ENCODE data around the gene ATF7. TPM values are rescaled to one million over a fixed set of nuclear protein-coding genes. Genes with fewer than 3 reads are reported as not detected.
"Not testable (repeated sequence)": the region's sequence is repeated elsewhere in the genome, so short reads cannot be mapped to it uniquely, and the experiment has no call there.

The ATF7 gene
- total and polyA plus RNA-seq, 8 donors = 48.7 to 72.5 (median 63.4) TPM

DNA sequence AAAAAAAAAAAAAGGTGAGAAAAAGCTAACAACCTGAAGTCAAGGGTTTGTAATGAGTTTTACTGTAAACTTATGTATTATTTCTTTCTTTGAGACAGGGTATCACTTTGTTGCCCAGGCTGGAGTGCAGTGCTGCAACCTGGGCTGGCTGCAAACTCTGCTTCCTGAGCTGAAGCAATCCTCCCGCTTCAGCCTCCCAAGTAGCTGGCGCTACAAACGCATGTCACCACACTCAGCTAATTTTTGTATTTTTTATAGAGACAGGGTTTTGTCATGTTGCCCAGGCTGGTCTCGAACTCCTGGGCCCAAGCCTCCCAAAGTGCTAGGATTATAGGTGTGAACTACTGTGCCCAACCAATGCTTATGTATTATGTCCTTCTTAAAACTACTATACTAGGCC, 9.2 kb downstream of the ATF7 start:
- DNase-seq (no peak), ATAC-seq (no peak)
- intact Hi-C loops (cut with DNase I) = no loop called here
- Histone ChIP-seq H3K9me3 (no peaks in the 10 kb centered on the region), H3K27me3 (no peaks in the 10 kb centered on the region), H3K4me1 (peaks cover 22 to 65% of the 10 kb centered on the region in 2 donors), H3K4me3 (no peak overlapping the region), H3K36me3 (peaks cover 0 to 19% of the 10 kb centered on the region in 2 donors), H3K27ac (peak overlapping the region; percentile 71 to 81)
- TF ChIP-seq, protein P1, sequence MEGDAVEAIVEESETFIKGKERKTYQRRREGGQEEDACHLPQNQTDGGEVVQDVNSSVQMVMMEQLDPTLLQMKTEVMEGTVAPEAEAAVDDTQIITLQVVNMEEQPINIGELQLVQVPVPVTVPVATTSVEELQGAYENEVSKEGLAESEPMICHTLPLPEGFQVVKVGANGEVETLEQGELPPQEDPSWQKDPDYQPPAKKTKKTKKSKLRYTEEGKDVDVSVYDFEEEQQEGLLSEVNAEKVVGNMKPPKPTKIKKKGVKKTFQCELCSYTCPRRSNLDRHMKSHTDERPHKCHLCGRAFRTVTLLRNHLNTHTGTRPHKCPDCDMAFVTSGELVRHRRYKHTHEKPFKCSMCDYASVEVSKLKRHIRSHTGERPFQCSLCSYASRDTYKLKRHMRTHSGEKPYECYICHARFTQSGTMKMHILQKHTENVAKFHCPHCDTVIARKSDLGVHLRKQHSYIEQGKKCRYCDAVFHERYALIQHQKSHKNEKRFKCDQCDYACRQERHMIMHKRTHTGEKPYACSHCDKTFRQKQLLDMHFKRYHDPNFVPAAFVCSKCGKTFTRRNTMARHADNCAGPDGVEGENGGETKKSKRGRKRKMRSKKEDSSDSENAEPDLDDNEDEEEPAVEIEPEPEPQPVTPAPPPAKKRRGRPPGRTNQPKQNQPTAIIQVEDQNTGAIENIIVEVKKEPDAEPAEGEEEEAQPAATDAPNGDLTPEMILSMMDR (IDR thresholded peaks at IDR 0.05) = no peak

DNA sequence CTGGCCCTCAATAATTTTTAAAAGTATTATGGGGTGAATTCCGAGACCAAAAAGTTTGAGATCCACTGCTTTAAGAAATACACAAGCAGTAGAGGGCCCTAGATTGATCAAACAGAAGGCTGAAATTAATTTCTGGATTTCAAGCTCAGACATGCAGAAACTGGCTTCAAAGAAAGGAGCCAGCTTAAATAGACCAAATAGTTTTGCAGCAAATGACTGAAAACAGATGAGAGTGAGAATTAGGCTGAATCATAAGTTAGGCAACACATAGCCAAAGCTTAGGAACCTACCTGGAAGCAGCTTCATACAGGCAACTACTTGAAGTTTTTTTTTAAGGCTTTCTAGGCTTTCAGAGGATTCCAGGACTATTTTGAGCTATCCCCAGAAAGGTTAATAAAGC, 12.4 kb downstream of the ATF7 start:
- no peak overlapping the region for H3K27ac ChIP-seq
- TF ChIP-seq, protein P1 (IDR thresholded peaks at IDR 0.05) = no peak

DNA sequence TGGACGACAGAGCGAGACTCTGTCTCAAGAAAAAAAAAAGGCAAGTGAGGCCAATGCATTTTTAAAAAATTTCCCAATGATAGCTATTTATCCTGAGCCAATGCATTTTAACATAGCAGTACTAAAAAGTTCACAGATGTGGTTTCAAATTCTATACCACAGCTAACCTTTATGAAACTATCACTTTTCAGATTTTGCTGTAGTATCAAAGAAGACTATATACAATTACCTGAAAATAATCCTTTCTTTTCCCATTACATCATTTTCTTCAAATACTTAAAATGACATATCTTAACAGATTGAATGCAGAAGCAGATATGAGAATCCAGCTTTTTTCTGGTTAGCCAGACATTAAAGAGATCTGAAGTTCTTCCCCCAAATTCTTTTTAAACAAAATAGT, 13.2 kb downstream of the ATF7 start:
- TF ChIP-seq, protein P1 (IDR thresholded peaks at IDR 0.05) = no peak
- intact Hi-C loops (cut with DNase I) = no loop called here
- Histone ChIP-seq H3K27me3 (no peaks in the 10 kb centered on the region), H3K36me3 (peaks cover 0 to 28% of the 10 kb centered on the region in 2 donors), H3K4me3 (no peak overlapping the region), H3K9me3 (no peaks in the 10 kb centered on the region), H3K27ac (no peak overlapping the region), H3K4me1 (peaks cover 9 to 28% of the 10 kb centered on the region in 2 donors)
- DNase-seq = no peak
- no peak for ATAC-seq

More for the DNA sequence above, 12.4 kb downstream of the ATF7 start:
- H3K4me3 ChIP-seq = no peak overlapping the region
- peaks cover 0 to 25% of the 10 kb centered on the region in 2 donors for H3K36me3 ChIP-seq
- intact Hi-C loops (cut with DNase I) = no loop called here
- DNase-seq (no peak), ATAC-seq (no peak)
- H3K27me3 ChIP-seq = no peaks in the 10 kb centered on the region
- H3K9me3 ChIP-seq = no peaks in the 10 kb centered on the region
- peaks cover 16 to 37% of the 10 kb centered on the region in 2 donors for H3K4me1 ChIP-seq

DNA sequence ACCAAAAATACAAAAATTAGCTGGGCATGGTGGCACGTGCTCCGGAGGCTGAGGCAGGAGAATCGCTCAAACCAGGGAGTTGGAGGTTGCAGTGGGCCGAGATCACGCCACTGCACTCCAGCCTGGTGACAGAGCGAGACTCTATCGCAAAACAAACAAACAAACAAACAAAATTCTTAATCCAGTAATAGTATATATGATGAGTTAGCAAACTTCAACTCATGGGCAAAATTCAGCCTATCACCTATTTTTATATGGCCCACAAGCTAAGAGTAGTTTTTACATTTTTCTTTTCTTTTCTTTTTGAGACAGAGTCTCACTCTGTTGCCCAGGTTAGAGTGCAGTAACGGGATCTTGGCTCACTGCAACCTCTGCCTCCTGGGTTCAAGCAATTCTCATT, 14.9 kb downstream of the ATF7 start:
- TF ChIP-seq, protein P1 (IDR thresholded peaks at IDR 0.05) = no peak
- Histone ChIP-seq H3K9me3 (no peaks in the 10 kb centered on the region), H3K4me3 (no peak overlapping the region), H3K27ac (no peak overlapping the region), H3K4me1 (peaks cover 0 to 12% of the 10 kb centered on the region in 2 donors), H3K36me3 (peaks cover 0 to 28% of the 10 kb centered on the region in 2 donors), H3K27me3 (no peaks in the 10 kb centered on the region)
- ATAC-seq (no peak), DNase-seq (no peak)
- intact Hi-C loops (cut with DNase I) = no loop called here

DNA sequence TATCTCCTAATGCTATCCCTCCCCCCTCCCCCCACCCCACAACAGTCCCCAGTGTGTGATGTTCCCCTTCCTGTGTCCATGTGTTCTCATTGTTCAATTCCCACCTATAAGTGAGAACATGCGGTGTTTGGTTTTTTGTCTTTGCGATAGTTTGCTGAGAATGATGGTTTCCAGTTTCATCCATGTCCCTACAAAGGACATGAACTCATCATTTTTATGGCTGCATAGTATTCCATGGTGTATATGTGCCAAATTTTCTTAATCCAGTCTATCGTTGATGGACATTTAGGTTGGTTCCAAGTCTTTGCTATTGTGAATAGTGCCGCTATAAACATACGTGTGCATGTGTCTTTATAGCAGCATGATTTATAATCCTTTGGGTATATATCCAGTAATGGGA, 19.5 kb downstream of the ATF7 start:
- H3K36me3 ChIP-seq; intact Hi-C loops (cut with DNase I); ATAC-seq; H3K9me3 ChIP-seq; DNase-seq; H3K27ac ChIP-seq; H3K27me3 ChIP-seq; H3K4me3 ChIP-seq: not testable (repeated sequence)
- H3K4me1 ChIP-seq = peaks cover 11 to 36% of the 10 kb centered on the region in 2 donors

DNA sequence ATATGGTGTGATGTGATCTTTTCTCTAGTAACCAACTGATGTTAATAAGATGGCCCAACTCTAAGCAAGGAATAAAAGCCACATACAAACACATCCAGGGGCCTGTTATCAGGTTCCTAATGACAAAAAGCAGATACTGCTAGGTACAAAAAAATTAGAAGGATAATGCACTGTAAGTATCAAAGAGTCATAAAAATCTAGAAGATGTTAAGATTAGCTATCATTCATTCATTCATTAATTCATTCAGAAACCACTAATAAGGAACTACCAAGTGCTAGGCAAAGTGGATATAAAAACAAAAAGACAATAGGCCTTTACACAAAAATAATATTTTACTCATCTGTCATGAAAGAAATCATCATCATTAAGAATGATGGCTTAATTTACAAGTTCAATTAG, 21.6 kb downstream of the ATF7 start:
- ATAC-seq (no peak), DNase-seq (no peak)
- Histone ChIP-seq H3K4me1 (peaks cover 11 to 46% of the 10 kb centered on the region in 2 donors), H3K27ac (no peak overlapping the region), H3K36me3 (peaks cover 0 to 23% of the 10 kb centered on the region in 2 donors), H3K9me3 (no peaks in the 10 kb centered on the region), H3K4me3 (no peak overlapping the region), H3K27me3 (no peaks in the 10 kb centered on the region)
- TF ChIP-seq, protein P1 (IDR thresholded peaks at IDR 0.05) = no peak
- intact Hi-C loops (cut with DNase I) = no loop called here

Data from left lung (tissue), 10 donors.